Parathyroid adenoma (tissue), 2 donors: Measurements from ENCODE around the gene GGTLC2.

Experiments used
- H2AFZ ChIP-seq: fragments of 300-600 bp; sonication (generic); one replicate; pipeline ENCODE4 v1.7.0; 2017; ENCODE audit warnings: antibody characterized with exemption, mild to moderate bottlenecking
- H3K27ac ChIP-seq: fragments of 300-600 bp; sonication (generic); one replicate; pipeline ENCODE4 v1.7.0; 2017
- H3K27me3 ChIP-seq: fragments of 300-600 bp; sonication (generic); one replicate; pipeline ENCODE4 v1.7.0; 2017; ENCODE audit warnings: low read length; ENCODE audit not compliant: control insufficient read depth, insufficient read depth
- H3K36me3 ChIP-seq: fragments of 300-600 bp; sonication (generic); one replicate; pipeline ENCODE4 v1.7.0; 2017; ENCODE audit warnings: low read length; ENCODE audit not compliant: control insufficient read depth, insufficient read depth
- H3K4me1 ChIP-seq: fragments of 300-600 bp; sonication (generic); one replicate; pipeline ENCODE4 v1.7.0; 2017; ENCODE audit warnings: control low read depth
- H3K4me2 ChIP-seq: fragments of 300-600 bp; sonication (generic); one replicate; pipeline ENCODE4 v1.7.0; 2017; ENCODE audit warnings: low read length
- H3K4me3 ChIP-seq: fragments of 300-600 bp; sonication (generic); one replicate; pipeline ENCODE4 v1.7.0; 2017; ENCODE audit warnings: low read depth, low read length
- H3K79me2 ChIP-seq: fragments of 300-600 bp; sonication (generic); one replicate; pipeline ENCODE4 v1.7.0; 2017; ENCODE audit warnings: control low read depth
- H3K9ac ChIP-seq: fragments of 300-600 bp; sonication (generic); one replicate; pipeline ENCODE4 v1.7.0; 2017; ENCODE audit warnings: mild to moderate bottlenecking
- H3K9me3 ChIP-seq: fragments of 300-600 bp; sonication (generic); one replicate; pipeline ENCODE4 v1.7.0; 2017; ENCODE audit warnings: low read length; ENCODE audit not compliant: control insufficient read depth
- CTCF ChIP-seq: fragments of 300-600 bp; sonication (generic); IDR thresholded peaks from one replicate; pipeline ENCODE4 v1.7.0; 2017; ENCODE audit warnings: antibody characterized with exemption, mild to moderate bottlenecking
- donor health status: primary hyperparathyroidism.

Gene GGTLC2

GRCh38 chr22:22655452-22656290, 11.3 kb downstream of the GGTLC2 start:
- H3K79me2 ChIP-seq = no peaks in the 10 kb centered on the region
- no peaks in the 10 kb centered on the region for H3K36me3 ChIP-seq
- H3K9ac ChIP-seq = no peak overlapping the region
- H3K4me2 ChIP-seq = no peak overlapping the region
- H3K9me3 ChIP-seq = no peaks in the 10 kb centered on the region
- no peaks in the 10 kb centered on the region for H3K4me1 ChIP-seq
- H3K4me3 ChIP-seq = no peak overlapping the region
- TF ChIP-seq CTCF = no peak
- no peak overlapping the region for H3K27ac ChIP-seq
- H2AFZ ChIP-seq = no peak overlapping the region
- no peaks in the 10 kb centered on the region for H3K27me3 ChIP-seq

GRCh38 chr22:22657712-22658111, 13.3 kb downstream of the GGTLC2 start:
- no peak overlapping the region for H3K9ac ChIP-seq
- no peak for TF ChIP-seq CTCF
- H3K27me3 ChIP-seq = no peaks in the 10 kb centered on the region
- no peak overlapping the region for H3K4me2 ChIP-seq
- H3K9me3 ChIP-seq = no peaks in the 10 kb centered on the region
- H3K4me1 ChIP-seq = no peaks in the 10 kb centered on the region
- no peaks in the 10 kb centered on the region for H3K79me2 ChIP-seq
- H3K27ac ChIP-seq = no peak overlapping the region
- H2AFZ ChIP-seq = no peak overlapping the region
- no peak overlapping the region for H3K4me3 ChIP-seq
- no peaks in the 10 kb centered on the region for H3K36me3 ChIP-seq

GRCh38 chr22:22661275-22661674, 16.9 kb downstream of the GGTLC2 start:
- Histone ChIP-seq H3K27me3 (no peaks in the 10 kb centered on the region), H2AFZ (no peak overlapping the region), H3K4me1 (no peaks in the 10 kb centered on the region), H3K36me3 (no peaks in the 10 kb centered on the region), H3K79me2 (no peaks in the 10 kb centered on the region), H3K9me3 (no peaks in the 10 kb centered on the region), H3K9ac (no peak overlapping the region), H3K4me3 (no peak overlapping the region), H3K4me2 (no peak overlapping the region), H3K27ac (no peak overlapping the region)
- TF ChIP-seq CTCF = no peak

- H3K79me2 ChIP-seq = no peaks in the 10 kb centered on the region
- no peak for TF ChIP-seq CTCF
- no peaks in the 10 kb centered on the region for H3K4me1 ChIP-seq
- H3K4me3 ChIP-seq = no peak overlapping the region
- H3K27me3 ChIP-seq = no peaks in the 10 kb centered on the region
- H3K9ac ChIP-seq = no peak overlapping the region
- no peak overlapping the region for H2AFZ ChIP-seq
- H3K27ac ChIP-seq = no peak overlapping the region
- no peak overlapping the region for H3K4me2 ChIP-seq
- H3K9me3 ChIP-seq = no peaks in the 10 kb centered on the region
- no peaks in the 10 kb centered on the region for H3K36me3 ChIP-seq
These were observed 17.7 kb downstream of the GGTLC2 start for GRCh38 chr22:22662095-22662494.
